Smooth muscle cell (in vitro differentiated cells): ENCODE data around the gene AFTPH. TPM values are rescaled to one million over a fixed set of nuclear protein-coding genes. Genes with fewer than 3 reads are reported as not detected.

Source experiments
- DNase-seq: peaks from one replicate; lab custom pipeline; 2025; ENCODE audit not compliant: unreplicated experiment; lab: John Stamatoyannopoulos, UW
- H2AFZ ChIP-seq: fragments of 200-600 bp; sonication (generic); 2 replicates; pipeline ENCODE4 v1.6.0; 2016; ENCODE audit warnings: antibody characterized with exemption, low read depth, mild to moderate bottlenecking
- H3F3A ChIP-seq: fragments of 200-600 bp; sonication (generic); 2 replicates; pipeline ENCODE4 v1.6.0; 2017; ENCODE audit warnings: antibody characterized with exemption, low read depth
- H3K27ac ChIP-seq: fragments of 200-600 bp; sonication (generic); 2 replicates; pipeline ENCODE4 v1.5.1; 2016; ENCODE audit warnings: low read depth, mild to moderate bottlenecking
- H3K27me3 ChIP-seq: fragments of 200-600 bp; sonication (generic); 2 replicates; pipeline ENCODE4 v1.6.1; 2016; ENCODE audit warnings: low read depth, mild to moderate bottlenecking
- H3K36me3 ChIP-seq: fragments of 200-600 bp; sonication (generic); 2 replicates; pipeline ENCODE4 v1.5.1; 2016; ENCODE audit warnings: low read depth
- H3K4me1 ChIP-seq: fragments of 200-600 bp; sonication (generic); 2 replicates; pipeline ENCODE4 v1.5.1; 2016; ENCODE audit warnings: low read depth
- H3K4me2 ChIP-seq: fragments of 200-600 bp; sonication (generic); 2 replicates; pipeline ENCODE4 v1.6.0; 2016; ENCODE audit warnings: mild to moderate bottlenecking
- H3K4me3 ChIP-seq: fragments of 200-600 bp; sonication (generic); 2 replicates; pipeline ENCODE4 v1.5.1; 2016; ENCODE audit warnings: mild to moderate bottlenecking
- H3K79me2 ChIP-seq: fragments of 200-600 bp; sonication (generic); 2 replicates; pipeline ENCODE4 v1.6.0; 2016; ENCODE audit warnings: low read depth, mild to moderate bottlenecking
- H3K9ac ChIP-seq: fragments of 200-600 bp; sonication (generic); 2 replicates; pipeline ENCODE4 v1.6.0; 2016; ENCODE audit warnings: low read depth
- H3K9me3 ChIP-seq: fragments of 200-600 bp; sonication (generic); replicated peaks from 2 replicates; pipeline ENCODE4 v1.5.1; 2016; ENCODE audit warnings: low read depth
- H4K20me1 ChIP-seq: fragments of 200-600 bp; sonication (generic); 2 replicates; pipeline ENCODE4 v1.6.0; 2016; ENCODE audit warnings: low read depth
- WGBS: methylation state at CpG from one replicate; pipeline ENCODE4 v1.1.7; 2016; ENCODE audit warnings: low lambda C conversion rate; 5-methylcytosine and 5-hydroxymethylcytosine counted together
- polyA plus RNA-seq: library from polyadenylated mRNA; unstranded; fragments of >200 nt; fragmentation: Nextera tagmentation; extraction: Ambion mirVana; gene quantifications from 2 replicates; pipeline ENCODE4 v1.2.1, GENCODE V29; 2016
- total RNA-seq: library from RNA; depleted of rRNA; stranded (reverse); fragments of >200 nt; gene quantifications from 2 replicates; pipeline ENCODE4 v1.2.3, GENCODE V29; 2014
- TF ChIP-seq, protein P1 (sequence below): fragments of 200-600 bp; sonication (generic); IDR thresholded peaks from 2 replicates; pipeline ENCODE4 v1.5.1; 2017; ENCODE audit warnings: borderline replicate concordance, mild to moderate bottlenecking, antibody characterized with exemption; ENCODE audit not compliant: insufficient read depth, poor library complexity, severe bottlenecking

Gene AFTPH
- total and polyA plus RNA-seq, 2 experiments from 2014 or later = 5.5 to 26.3 TPM

DNA sequence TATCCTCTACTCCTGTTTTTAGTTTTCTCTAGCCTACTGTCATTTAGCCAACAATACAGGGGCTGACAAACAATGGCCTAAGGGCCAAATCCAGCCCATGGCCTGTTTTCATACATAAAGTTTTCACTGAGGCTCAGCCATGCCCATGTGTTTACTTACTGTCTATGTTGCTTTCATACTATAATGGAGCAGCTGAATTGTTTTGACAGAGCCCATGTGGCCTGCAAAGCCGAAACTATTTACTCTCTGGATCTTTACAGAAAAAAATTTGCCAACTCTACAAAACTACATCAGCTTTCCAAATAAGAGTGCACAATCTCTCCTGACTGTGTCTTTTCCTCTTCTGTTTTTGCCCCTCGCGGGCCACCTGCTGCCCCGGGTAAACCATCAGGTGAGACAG lies 46.1 kb upstream of the AFTPH start:
- H3K27me3 ChIP-seq = no peaks in the 10 kb centered on the region
- TF ChIP-seq, protein P1, sequence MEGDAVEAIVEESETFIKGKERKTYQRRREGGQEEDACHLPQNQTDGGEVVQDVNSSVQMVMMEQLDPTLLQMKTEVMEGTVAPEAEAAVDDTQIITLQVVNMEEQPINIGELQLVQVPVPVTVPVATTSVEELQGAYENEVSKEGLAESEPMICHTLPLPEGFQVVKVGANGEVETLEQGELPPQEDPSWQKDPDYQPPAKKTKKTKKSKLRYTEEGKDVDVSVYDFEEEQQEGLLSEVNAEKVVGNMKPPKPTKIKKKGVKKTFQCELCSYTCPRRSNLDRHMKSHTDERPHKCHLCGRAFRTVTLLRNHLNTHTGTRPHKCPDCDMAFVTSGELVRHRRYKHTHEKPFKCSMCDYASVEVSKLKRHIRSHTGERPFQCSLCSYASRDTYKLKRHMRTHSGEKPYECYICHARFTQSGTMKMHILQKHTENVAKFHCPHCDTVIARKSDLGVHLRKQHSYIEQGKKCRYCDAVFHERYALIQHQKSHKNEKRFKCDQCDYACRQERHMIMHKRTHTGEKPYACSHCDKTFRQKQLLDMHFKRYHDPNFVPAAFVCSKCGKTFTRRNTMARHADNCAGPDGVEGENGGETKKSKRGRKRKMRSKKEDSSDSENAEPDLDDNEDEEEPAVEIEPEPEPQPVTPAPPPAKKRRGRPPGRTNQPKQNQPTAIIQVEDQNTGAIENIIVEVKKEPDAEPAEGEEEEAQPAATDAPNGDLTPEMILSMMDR = no peak
- no peaks in the 10 kb centered on the region for H3K79me2 ChIP-seq
- 89% methylated on average over 4 of the region's 4 CpGs for WGBS
- no peak overlapping the region for H2AFZ ChIP-seq
- no peak overlapping the region for H3K4me3 ChIP-seq
- no peaks in the 10 kb centered on the region for H3F3A ChIP-seq
- H3K27ac ChIP-seq = no peak overlapping the region
- H3K36me3 ChIP-seq = no peaks in the 10 kb centered on the region
- no peak overlapping the region for H3K9ac ChIP-seq
- peaks cover 5% of the 10 kb centered on the region for H3K4me1 ChIP-seq
- DNase-seq = no peak
- H4K20me1 ChIP-seq = no peaks in the 10 kb centered on the region
- no peak overlapping the region for H3K4me2 ChIP-seq
- no peaks in the 10 kb centered on the region for H3K9me3 ChIP-seq

GRCh38 chr2:64478502-64479230 lies 45.5 kb upstream of the AFTPH start:
- no peaks in the 10 kb centered on the region for H4K20me1 ChIP-seq
- 88% methylated on average over 3 of the region's 3 CpGs for WGBS
- H3K79me2 ChIP-seq = no peaks in the 10 kb centered on the region
- no peaks in the 10 kb centered on the region for H3K9me3 ChIP-seq
- TF ChIP-seq, protein P1 = no peak
- H3K27ac ChIP-seq = peak overlapping the region; percentile 23
- no peak overlapping the region for H3K4me3 ChIP-seq
- DNase-seq = no peak
- H2AFZ ChIP-seq = no peak overlapping the region
- no peak overlapping the region for H3K9ac ChIP-seq
- H3K4me2 ChIP-seq = no peak overlapping the region
- H3K4me1 ChIP-seq = peaks cover 7% of the 10 kb centered on the region
- no peaks in the 10 kb centered on the region for H3K27me3 ChIP-seq
- H3F3A ChIP-seq = no peaks in the 10 kb centered on the region
- H3K36me3 ChIP-seq = no peaks in the 10 kb centered on the region

DNA sequence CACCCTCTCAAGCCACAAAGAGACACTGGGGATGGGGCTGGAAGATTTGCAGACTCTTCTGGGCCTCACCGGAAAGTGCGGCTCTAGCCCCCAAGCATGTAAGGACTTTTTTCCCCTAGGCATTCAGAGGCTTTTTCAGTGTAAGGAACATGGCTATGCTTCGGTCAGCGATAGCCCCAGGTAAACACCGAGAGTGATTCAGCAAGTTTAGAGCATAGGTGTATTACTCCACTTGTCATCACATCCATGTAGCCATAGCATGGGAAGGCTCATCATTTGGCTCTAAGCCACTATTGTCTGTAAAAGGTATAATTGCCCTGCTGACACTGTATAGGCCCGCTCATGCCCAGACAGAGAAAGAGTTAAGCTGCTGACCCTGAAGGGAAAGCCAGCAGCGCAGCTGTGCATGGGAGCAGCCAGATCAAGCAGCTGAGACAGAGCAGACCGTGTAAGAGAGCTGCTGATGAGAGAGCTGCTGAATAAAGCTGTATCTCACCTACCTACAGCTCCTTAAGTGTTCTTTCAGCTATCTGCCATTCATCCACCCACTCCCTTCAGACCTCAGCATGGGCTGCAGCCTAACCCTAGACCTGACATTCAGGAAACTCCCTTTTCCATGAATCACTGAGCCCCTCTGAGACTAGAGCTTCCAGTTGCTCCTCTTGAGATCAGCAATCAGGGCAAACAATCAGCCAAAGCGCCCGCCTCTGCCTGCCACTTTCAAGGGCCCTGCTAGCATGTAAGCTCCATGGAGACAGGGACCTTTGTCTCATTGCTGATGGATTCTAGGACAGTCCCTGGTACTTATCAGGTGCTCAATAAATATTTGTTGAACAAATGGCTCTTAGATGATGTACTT lies 44.6 kb upstream of the AFTPH start:
- H3K27ac ChIP-seq = peak overlapping the region; percentile 23
- H3K36me3 ChIP-seq = no peaks in the 10 kb centered on the region
- TF ChIP-seq, protein P1 = no peak

More for the DNA sequence above, 44.6 kb upstream of the AFTPH start:
- no peaks in the 10 kb centered on the region for H4K20me1 ChIP-seq
- no peaks in the 10 kb centered on the region for H3K27me3 ChIP-seq
- H3K4me3 ChIP-seq = no peak overlapping the region
- no peaks in the 10 kb centered on the region for H3K9me3 ChIP-seq
- peaks cover 7% of the 10 kb centered on the region for H3K4me1 ChIP-seq
- 86% methylated on average over 10 of the region's 10 CpGs for WGBS
- no peak overlapping the region for H3K4me2 ChIP-seq
- no peaks in the 10 kb centered on the region for H3F3A ChIP-seq
- H2AFZ ChIP-seq = no peak overlapping the region
- DNase-seq = no peak
- no peaks in the 10 kb centered on the region for H3K79me2 ChIP-seq
- H3K9ac ChIP-seq = no peak overlapping the region
